ENCODE data around the gene RUNX2. TPM values are rescaled to one million over a fixed set of nuclear protein-coding genes. Genes with fewer than 3 reads are reported as not detected.

RUNX2 gene
- polyA plus RNA-seq, 1 donor (not counting 4 experiments of a cell fraction or from before 2014, with no cell fraction given): 1.4 TPM

- dilution Hi-C loops (cut with MboI; ENCODE audit: extremely low pct_ligation_motif_present, low sequenced_read_pairs): no loop called here
- Histone ChIP-seq H3K4me3 (ENCODE audit: control insufficient read depth in 2 of 3, extremely low read depth in 1 of 3, insufficient read depth in 2 of 3, low read depth in 1 of 3, low read length in 3 of 3) (no peak overlapping the region), H2AFZ (ENCODE audit: control insufficient read depth, low read length) (no peak overlapping the region), H3K79me2 (ENCODE audit: control insufficient read depth, insufficient read depth, low read length) (no peaks in the 10 kb centered on the region), H3K27ac (ENCODE audit: control insufficient read depth, insufficient read depth, low read length) (no peak overlapping the region), H3K9me3 (ENCODE audit: control insufficient read depth, low read depth, low read length) (no peaks in the 10 kb centered on the region), H4K20me1 (ENCODE audit: control insufficient read depth, extremely low read depth, insufficient read depth, low read length) (no peaks in the 10 kb centered on the region), H3K4me2 (ENCODE audit: control insufficient read depth, extremely low read depth, insufficient read depth, low read depth, low read length) (no peak overlapping the region), H3K4me1 (ENCODE audit: control insufficient read depth, extremely low read depth, insufficient read depth, low read length) (peaks cover 20% of the 10 kb centered on the region), H3K9me1 (ENCODE audit: control insufficient read depth, extremely low read depth, insufficient read depth, low read length) (peaks cover 3% of the 10 kb centered on the region), H3K36me3 (ENCODE audit: control insufficient read depth in 2 of 2, extremely low read depth in 1 of 2, insufficient read depth in 2 of 2, low read length in 2 of 2) (no peaks in the 10 kb centered on the region), H3K27me3 (ENCODE audit: control insufficient read depth, extremely low read depth, insufficient read depth, low read length) (no peaks in the 10 kb centered on the region), H3K9ac (ENCODE audit: control insufficient read depth, extremely low read depth, insufficient read depth, low read length) (no peak overlapping the region)
- TF ChIP-seq, protein P1, sequence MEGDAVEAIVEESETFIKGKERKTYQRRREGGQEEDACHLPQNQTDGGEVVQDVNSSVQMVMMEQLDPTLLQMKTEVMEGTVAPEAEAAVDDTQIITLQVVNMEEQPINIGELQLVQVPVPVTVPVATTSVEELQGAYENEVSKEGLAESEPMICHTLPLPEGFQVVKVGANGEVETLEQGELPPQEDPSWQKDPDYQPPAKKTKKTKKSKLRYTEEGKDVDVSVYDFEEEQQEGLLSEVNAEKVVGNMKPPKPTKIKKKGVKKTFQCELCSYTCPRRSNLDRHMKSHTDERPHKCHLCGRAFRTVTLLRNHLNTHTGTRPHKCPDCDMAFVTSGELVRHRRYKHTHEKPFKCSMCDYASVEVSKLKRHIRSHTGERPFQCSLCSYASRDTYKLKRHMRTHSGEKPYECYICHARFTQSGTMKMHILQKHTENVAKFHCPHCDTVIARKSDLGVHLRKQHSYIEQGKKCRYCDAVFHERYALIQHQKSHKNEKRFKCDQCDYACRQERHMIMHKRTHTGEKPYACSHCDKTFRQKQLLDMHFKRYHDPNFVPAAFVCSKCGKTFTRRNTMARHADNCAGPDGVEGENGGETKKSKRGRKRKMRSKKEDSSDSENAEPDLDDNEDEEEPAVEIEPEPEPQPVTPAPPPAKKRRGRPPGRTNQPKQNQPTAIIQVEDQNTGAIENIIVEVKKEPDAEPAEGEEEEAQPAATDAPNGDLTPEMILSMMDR (optimal IDR thresholded peaks at IDR 0.05 in 1 of 3, IDR thresholded peaks at IDR 0.05 in 1 of 3, conservative IDR thresholded peaks at IDR 0.05 in 1 of 3; ENCODE audit: extremely low read depth in 1 of 3, insufficient read depth in 2 of 3, low read length in 3 of 3): no peak
- TF ChIP-seq EZH2 (IDR thresholded peaks at IDR 0.05; ENCODE audit: low read length): no peak
- DNase-seq (ENCODE audit: low read depth, low spot score) (no peak), FAIRE-seq (no peak)
Observed at GRCh38 chr6:45605971-45606370, 277.8 kb downstream of the RUNX2 start.

DNA sequence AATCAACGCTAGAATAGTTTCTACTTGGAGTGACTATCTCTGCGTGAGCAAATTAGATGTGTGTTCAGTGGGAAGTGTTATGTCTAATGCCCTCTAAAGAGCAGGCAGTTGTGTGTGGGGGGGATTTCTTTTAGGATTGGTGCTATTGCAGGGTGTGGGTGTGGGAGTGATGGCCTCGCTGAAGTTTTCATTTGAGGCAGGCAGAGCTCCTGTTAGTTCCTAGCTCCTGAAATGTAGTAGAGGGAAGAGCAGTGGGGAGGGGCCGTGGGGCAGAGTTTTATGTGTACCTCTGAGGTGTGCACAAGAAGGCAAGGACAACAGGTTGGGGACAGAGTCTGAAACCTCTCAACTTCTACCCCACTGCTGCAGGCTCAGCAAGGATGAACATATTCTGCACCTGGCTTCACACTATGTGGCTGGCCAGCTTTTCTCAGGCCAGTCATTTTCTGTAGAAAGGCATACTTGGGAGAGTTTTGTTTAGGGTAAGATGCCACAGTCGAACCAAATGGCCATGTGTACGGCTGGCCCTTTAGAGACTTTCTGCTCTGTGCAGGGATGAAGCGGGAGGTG is 278.8 kb downstream of the RUNX2 start:
- Histone ChIP-seq H3K4me2 (ENCODE audit: control insufficient read depth, extremely low read depth, insufficient read depth, low read depth, low read length) (no peak overlapping the region), H4K20me1 (ENCODE audit: control insufficient read depth, extremely low read depth, insufficient read depth, low read length) (no peaks in the 10 kb centered on the region), H3K79me2 (ENCODE audit: control insufficient read depth, insufficient read depth, low read length) (no peaks in the 10 kb centered on the region), H3K27ac (ENCODE audit: control insufficient read depth, insufficient read depth, low read length) (peak overlapping the region; percentile 68), H3K27me3 (ENCODE audit: control insufficient read depth, extremely low read depth, insufficient read depth, low read length) (no peaks in the 10 kb centered on the region), H3K9ac (ENCODE audit: control insufficient read depth, extremely low read depth, insufficient read depth, low read length) (peak overlapping the region; percentile 43), H2AFZ (ENCODE audit: control insufficient read depth, low read length) (no peak overlapping the region), H3K36me3 (ENCODE audit: control insufficient read depth in 2 of 2, extremely low read depth in 1 of 2, insufficient read depth in 2 of 2, low read length in 2 of 2) (no peaks in the 10 kb centered on the region), H3K9me1 (ENCODE audit: control insufficient read depth, extremely low read depth, insufficient read depth, low read length) (peaks cover 3% of the 10 kb centered on the region), H3K4me1 (ENCODE audit: control insufficient read depth, extremely low read depth, insufficient read depth, low read length) (peaks cover 20% of the 10 kb centered on the region), H3K9me3 (ENCODE audit: control insufficient read depth, low read depth, low read length) (no peaks in the 10 kb centered on the region), H3K4me3 (ENCODE audit: control insufficient read depth in 2 of 3, extremely low read depth in 1 of 3, insufficient read depth in 2 of 3, low read depth in 1 of 3, low read length in 3 of 3) (no peak overlapping the region)
- FAIRE-seq (no peak), DNase-seq (ENCODE audit: low read depth, low spot score) (no peak)
- TF ChIP-seq, protein P1 (optimal IDR thresholded peaks at IDR 0.05 in 1 of 3, IDR thresholded peaks at IDR 0.05 in 1 of 3, conservative IDR thresholded peaks at IDR 0.05 in 1 of 3; ENCODE audit: extremely low read depth in 1 of 3, insufficient read depth in 2 of 3, low read length in 3 of 3): no peak
- no peak for TF ChIP-seq EZH2 (IDR thresholded peaks at IDR 0.05; ENCODE audit: low read length)
- dilution Hi-C loops (cut with MboI; ENCODE audit: extremely low pct_ligation_motif_present, low sequenced_read_pairs): no loop called here
